ENCODE measurements around the gene CCR1. TPM values are rescaled to one million over a fixed set of nuclear protein-coding genes. Genes with fewer than 3 reads are reported as not detected.
"Not testable (repeated sequence)": the region's sequence is repeated elsewhere in the genome, so short reads cannot be mapped to it uniquely, and the experiment has no call there.

CCR1 gene
- total RNA-seq, 1 donor from 2014 or later: 11.1 TPM

GRCh38 chr3:46212101-46212500 is 4.0 kb upstream of the CCR1 start:
- DNase-seq (ENCODE audit: low spot score): no peak

- DNase-seq (ENCODE audit: low spot score): no peak
These were observed 1.8 kb upstream of the CCR1 start for GRCh38 chr3:46209746-46210470.

GRCh38 chr3:46209053-46209452 is 940 bp upstream of the CCR1 start:
- no peak for DNase-seq (ENCODE audit: low spot score)

GRCh38 chr3:46207514-46207913 is 599 bp downstream of the CCR1 start:
- DNase-seq (ENCODE audit: low spot score): not testable (repeated sequence)

GRCh38 chr3:46206282-46207015 is 1.7 kb downstream of the CCR1 start:
- no peak for DNase-seq (ENCODE audit: low spot score)

- DNase-seq (ENCODE audit: low spot score): no peak
These were observed 2.7 kb downstream of the CCR1 start for GRCh38 chr3:46205286-46205960.

- DNase-seq (ENCODE audit: low spot score): no peak
These were observed 4.4 kb downstream of the CCR1 start for GRCh38 chr3:46203681-46204080.

GRCh38 chr3:46202535-46202934 is 5.6 kb downstream of the CCR1 start:
- DNase-seq (ENCODE audit: low spot score): no peak

- no peak for DNase-seq (ENCODE audit: low spot score)
These were observed 7.3 kb downstream of the CCR1 start for GRCh38 chr3:46200790-46201189.

GRCh38 chr3:46200211-46200610 is 7.9 kb downstream of the CCR1 start:
- DNase-seq (ENCODE audit: low spot score): no peak

- no peak for DNase-seq (ENCODE audit: low spot score)
These were observed 11.7 kb downstream of the CCR1 start for GRCh38 chr3:46196261-46196957.

GRCh38 chr3:46194868-46195553 is 13.1 kb downstream of the CCR1 start:
- DNase-seq (ENCODE audit: low spot score): no peak

- DNase-seq (ENCODE audit: low spot score): no peak
These were observed 14.7 kb downstream of the CCR1 start for GRCh38 chr3:46193436-46193835.

GRCh38 chr3:46192939-46193338 is 15.2 kb downstream of the CCR1 start:
- no peak for DNase-seq (ENCODE audit: low spot score)

- DNase-seq (ENCODE audit: low spot score): peak; percentile 25
These were observed 16.4 kb downstream of the CCR1 start for GRCh38 chr3:46191730-46192129.

GRCh38 chr3:46188708-46189107 is 19.4 kb downstream of the CCR1 start:
- no peak for DNase-seq (ENCODE audit: low spot score)

- no peak for DNase-seq (ENCODE audit: low spot score)
These were observed 20.2 kb downstream of the CCR1 start for GRCh38 chr3:46187876-46188275.

- DNase-seq (ENCODE audit: low spot score): no peak
These were observed 20.8 kb downstream of the CCR1 start for GRCh38 chr3:46187341-46187700.

GRCh38 chr3:46186471-46187340 is 21.4 kb downstream of the CCR1 start:
- no peak for DNase-seq (ENCODE audit: low spot score)

- DNase-seq (ENCODE audit: low spot score): no peak
These were observed 23.6 kb downstream of the CCR1 start for GRCh38 chr3:46184469-46184868.

- no peak for DNase-seq (ENCODE audit: low spot score)
These were observed 24.8 kb downstream of the CCR1 start for GRCh38 chr3:46183330-46183729.

All from umbilical cord (tissue), 2 donors.